NCI-H1694 treated with DMSO at 0.1 percent for 48 hours (cell line): ENCODE measurements around the gene ATP2A2.

ENCODE experiments used
- DNase-seq: peaks from one replicate; lab custom pipeline; 2025; lab: John Stamatoyannopoulos, UW

ATP2A2 gene

GRCh38 chr12:110262442-110263388 is 18.3 kb upstream of the ATP2A2 start:
- DNase-seq = no peak

DNA sequence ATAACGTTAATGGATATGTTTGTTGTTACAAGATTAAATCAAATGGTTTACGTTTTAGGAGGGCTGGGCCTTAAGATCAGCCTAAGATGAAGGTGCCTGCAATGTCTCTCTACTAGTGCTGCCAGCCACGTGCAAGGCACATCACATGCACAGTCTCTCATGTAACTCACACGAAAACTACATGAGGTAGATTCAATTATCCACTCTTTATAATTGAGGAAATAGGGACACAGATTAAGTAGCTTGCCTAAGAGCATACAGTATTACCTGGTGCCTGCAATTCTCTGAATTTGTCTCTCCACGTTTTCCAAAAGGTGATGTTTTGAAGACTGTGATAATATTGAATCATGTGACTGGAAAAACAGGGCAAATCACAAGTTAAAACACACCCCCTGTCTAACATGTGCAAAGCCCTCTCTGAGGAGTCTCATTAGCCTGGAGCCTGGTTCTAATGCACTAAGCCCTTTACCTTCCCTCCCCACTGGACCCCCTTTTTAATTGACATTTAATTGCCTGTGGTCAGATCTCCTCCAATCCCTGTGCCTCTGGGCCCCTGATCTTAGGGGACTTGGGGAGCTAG is 14.6 kb upstream of the ATP2A2 start:
- DNase-seq = no peak

GRCh38 chr12:110266980-110267620 is 13.9 kb upstream of the ATP2A2 start:
- DNase-seq = no peak

GRCh38 chr12:110269622-110270124 is 11.4 kb upstream of the ATP2A2 start:
- no peak for DNase-seq

DNA sequence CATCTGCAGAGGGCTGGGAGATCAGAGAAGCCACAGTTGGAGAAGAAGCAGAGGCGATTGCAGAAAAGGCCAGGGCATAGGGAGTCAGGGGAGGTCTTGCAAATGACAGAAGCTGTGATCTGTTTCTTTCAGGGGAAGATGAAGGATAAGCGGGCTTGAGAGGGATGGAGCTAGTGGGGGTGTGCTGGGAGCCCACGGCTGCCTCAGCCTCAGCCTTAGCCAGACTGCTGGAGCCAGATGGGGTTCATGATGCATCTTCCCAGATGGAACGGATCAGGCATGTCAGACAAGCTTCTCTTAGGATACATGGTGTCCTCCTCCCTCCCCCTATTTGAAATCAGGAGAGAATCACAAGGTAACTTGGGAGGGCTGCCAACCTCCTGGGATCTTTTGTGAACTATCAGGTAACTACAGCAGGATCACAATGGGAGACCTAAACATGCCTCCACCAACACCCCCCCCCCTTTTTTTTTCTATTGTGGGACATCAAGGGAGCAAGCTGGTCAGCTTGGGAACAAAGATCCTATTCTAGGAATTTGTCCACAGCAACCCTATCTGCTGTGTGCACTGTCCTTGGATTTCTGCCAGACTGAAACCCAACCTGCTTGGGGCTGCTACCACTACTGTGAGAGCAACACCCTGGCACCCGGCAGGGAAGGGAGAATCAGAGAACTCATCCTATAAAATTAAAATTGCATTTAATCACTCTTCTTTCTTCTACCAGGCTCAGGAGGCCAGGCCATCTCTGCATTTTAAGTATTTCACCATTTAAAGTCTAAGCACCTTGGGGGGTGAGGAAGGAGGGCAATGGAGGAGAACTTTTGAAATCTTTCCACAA is 10.7 kb upstream of the ATP2A2 start:
- DNase-seq = peak; percentile 70

GRCh38 chr12:110271015-110271414 is 10.0 kb upstream of the ATP2A2 start:
- DNase-seq = no peak

GRCh38 chr12:110277530-110278254 is 3.4 kb upstream of the ATP2A2 start:
- peak; percentile 26 for DNase-seq

DNA sequence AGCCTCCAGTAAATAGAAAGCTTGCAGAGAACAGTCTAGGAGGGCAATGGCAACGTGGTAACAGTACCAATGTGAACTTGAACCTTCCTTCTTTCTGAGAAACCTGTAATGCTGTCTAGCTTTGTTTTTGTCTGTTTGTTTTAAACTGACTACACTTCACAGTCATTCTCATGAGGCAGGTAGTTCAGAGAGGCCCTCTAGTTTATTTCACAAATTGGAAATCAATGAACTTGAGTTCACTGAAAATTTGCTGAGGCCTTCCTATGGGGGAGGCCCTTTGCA is 2.9 kb upstream of the ATP2A2 start:
- no peak for DNase-seq

GRCh38 chr12:110279566-110280375 is 1.3 kb upstream of the ATP2A2 start:
- no peak for DNase-seq

GRCh38 chr12:110280392-110280778 is 662 bp upstream of the ATP2A2 start:
- DNase-seq = peak; percentile 47

GRCh38 chr12:110281549-110282299 is 677 bp downstream of the ATP2A2 start:
- DNase-seq = no peak

GRCh38 chr12:110282300-110282860 is 1.3 kb downstream of the ATP2A2 start:
- DNase-seq = no peak

- no peak for DNase-seq
Measured at GRCh38 chr12:110282956-110283817, 2.1 kb downstream of the ATP2A2 start.

- DNase-seq = no peak
Measured at GRCh38 chr12:110284597-110284996, 3.5 kb downstream of the ATP2A2 start.

- no peak for DNase-seq
Measured at GRCh38 chr12:110286623-110287022, 5.6 kb downstream of the ATP2A2 start.

GRCh38 chr12:110287986-110288385 is 6.9 kb downstream of the ATP2A2 start:
- DNase-seq = no peak

GRCh38 chr12:110289044-110289710 is 8.1 kb downstream of the ATP2A2 start:
- no peak for DNase-seq

GRCh38 chr12:110289711-110290078 is 8.6 kb downstream of the ATP2A2 start:
- no peak for DNase-seq
